ENCODE data around the gene PLCXD1. TPM values are rescaled to one million over a fixed set of nuclear protein-coding genes. Genes with fewer than 3 reads are reported as not detected.
A peak's percentile ranks its signal among the peaks of the same experiment; 100 is the strongest.

PLCXD1 gene
- total RNA-seq, 1 donor from 2014 or later: 14.0 TPM

GRCh38 chrX:331825-332495 is 50.8 kb downstream of the PLCXD1 start:
- Histone ChIP-seq H3K4me1 (peaks cover 13% of the 10 kb centered on the region), H3K9me3 (no peaks in the 10 kb centered on the region), H3K4me3 (peak overlapping the region in 1 of 2 donors; percentile 21), H3K27ac (no peak overlapping the region), H3K27me3 (no peaks in the 10 kb centered on the region), H3K36me3 (peaks cover 0 to 13% of the 10 kb centered on the region in 2 donors)
- TF ChIP-seq, protein P1, sequence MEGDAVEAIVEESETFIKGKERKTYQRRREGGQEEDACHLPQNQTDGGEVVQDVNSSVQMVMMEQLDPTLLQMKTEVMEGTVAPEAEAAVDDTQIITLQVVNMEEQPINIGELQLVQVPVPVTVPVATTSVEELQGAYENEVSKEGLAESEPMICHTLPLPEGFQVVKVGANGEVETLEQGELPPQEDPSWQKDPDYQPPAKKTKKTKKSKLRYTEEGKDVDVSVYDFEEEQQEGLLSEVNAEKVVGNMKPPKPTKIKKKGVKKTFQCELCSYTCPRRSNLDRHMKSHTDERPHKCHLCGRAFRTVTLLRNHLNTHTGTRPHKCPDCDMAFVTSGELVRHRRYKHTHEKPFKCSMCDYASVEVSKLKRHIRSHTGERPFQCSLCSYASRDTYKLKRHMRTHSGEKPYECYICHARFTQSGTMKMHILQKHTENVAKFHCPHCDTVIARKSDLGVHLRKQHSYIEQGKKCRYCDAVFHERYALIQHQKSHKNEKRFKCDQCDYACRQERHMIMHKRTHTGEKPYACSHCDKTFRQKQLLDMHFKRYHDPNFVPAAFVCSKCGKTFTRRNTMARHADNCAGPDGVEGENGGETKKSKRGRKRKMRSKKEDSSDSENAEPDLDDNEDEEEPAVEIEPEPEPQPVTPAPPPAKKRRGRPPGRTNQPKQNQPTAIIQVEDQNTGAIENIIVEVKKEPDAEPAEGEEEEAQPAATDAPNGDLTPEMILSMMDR (IDR thresholded peaks at IDR 0.05): no peak
- TF ChIP-seq POLR2AphosphoS5 (IDR thresholded peaks at IDR 0.05; ENCODE audit: insufficient read depth in 1 of 2, low read depth in 1 of 2) (no peak), POLR2A (IDR thresholded peaks at IDR 0.05) (no peak)
- intact Hi-C loops (cut with DNase I): loop anchor here (10.0 kb wide), 1 partner anchor 1093 kb away; no protein-coding TSS in a partner anchor
- no peak for DNase-seq (ENCODE audit: extremely low spot score in 2 of 2)

DNA sequence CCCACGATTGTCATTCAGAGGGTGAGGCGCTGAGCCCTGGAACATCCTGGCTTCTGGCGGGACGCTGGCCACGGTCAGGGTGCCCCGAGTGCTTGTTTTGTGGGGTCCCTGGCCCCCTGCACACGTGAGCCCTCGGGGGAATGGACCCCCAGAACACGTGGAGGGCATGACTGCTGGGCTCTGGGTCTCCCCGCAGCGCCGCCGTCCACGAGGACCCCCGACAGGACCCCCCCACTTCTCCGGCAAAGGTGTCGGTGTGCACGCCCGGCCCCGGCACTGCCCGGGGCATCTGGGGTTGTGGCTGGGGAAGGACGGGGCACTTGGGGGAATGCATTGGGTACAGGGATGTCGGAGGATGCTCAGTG is 51.3 kb downstream of the PLCXD1 start:
- Histone ChIP-seq H3K4me1 (peaks cover 13% of the 10 kb centered on the region), H3K9me3 (no peaks in the 10 kb centered on the region), H3K27me3 (no peaks in the 10 kb centered on the region), H3K27ac (no peak overlapping the region), H3K36me3 (peaks cover 0 to 13% of the 10 kb centered on the region in 2 donors), H3K4me3 (no peak overlapping the region)
- intact Hi-C loops (cut with DNase I): loop anchor here (10.0 kb wide), 1 partner anchor 1092 kb away; no protein-coding TSS in a partner anchor
- TF ChIP-seq, protein P1 (IDR thresholded peaks at IDR 0.05): no peak
- no peak for TF ChIP-seq POLR2AphosphoS5 (IDR thresholded peaks at IDR 0.05; ENCODE audit: insufficient read depth in 1 of 2, low read depth in 1 of 2)
- no peak for TF ChIP-seq POLR2A (IDR thresholded peaks at IDR 0.05)
- DNase-seq (ENCODE audit: extremely low spot score in 2 of 2): no peak

- Histone ChIP-seq H3K4me3 (no peak overlapping the region), H3K27ac (no peak overlapping the region), H3K36me3 (peaks cover 0 to 13% of the 10 kb centered on the region in 2 donors), H3K4me1 (peaks cover 13% of the 10 kb centered on the region), H3K9me3 (no peaks in the 10 kb centered on the region), H3K27me3 (no peaks in the 10 kb centered on the region)
- intact Hi-C loops (cut with DNase I): loop anchor here (10.0 kb wide), 1 partner anchor 1092 kb away; no protein-coding TSS in a partner anchor
- no peak for TF ChIP-seq POLR2A (IDR thresholded peaks at IDR 0.05)
- TF ChIP-seq, protein P1 (IDR thresholded peaks at IDR 0.05): no peak
- no peak for TF ChIP-seq POLR2AphosphoS5 (IDR thresholded peaks at IDR 0.05; ENCODE audit: insufficient read depth in 1 of 2, low read depth in 1 of 2)
- DNase-seq (ENCODE audit: extremely low spot score in 2 of 2): no peak
Measured at GRCh38 chrX:332916-333610, 51.9 kb downstream of the PLCXD1 start.

DNA sequence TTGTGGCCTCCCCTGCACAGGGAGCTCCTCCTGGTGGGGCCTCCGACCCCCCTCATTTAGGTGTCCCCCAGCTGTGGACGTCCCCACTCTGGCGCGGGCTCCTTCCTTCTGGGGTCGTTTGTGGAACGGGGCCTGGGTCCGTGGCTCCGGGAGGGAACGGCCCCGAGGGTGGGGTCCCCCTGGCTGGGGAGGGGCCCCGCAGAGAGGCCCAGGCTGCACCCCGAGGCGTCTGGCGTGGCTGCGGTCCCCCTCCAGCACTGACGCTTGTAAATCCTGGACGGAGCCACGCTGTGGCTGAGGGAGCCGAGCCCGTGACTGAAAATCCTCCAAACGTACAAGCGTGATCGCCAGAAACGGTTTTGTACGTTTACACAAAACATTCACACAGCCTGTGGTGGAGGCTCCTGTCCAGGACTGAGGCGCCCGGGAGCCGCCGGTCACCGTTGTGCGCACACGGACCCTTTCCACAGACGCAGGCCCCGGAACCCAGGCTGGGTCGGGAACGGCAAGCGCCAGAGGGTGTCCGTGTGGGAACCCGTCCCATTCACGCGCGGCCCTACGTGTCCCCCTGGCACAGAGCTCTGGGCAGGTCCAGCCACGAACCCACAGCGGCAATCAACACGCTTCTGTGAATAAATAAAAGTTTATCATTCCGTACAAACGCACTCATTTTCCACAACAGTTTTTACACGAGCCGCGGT is 52.6 kb downstream of the PLCXD1 start:
- no peaks in the 10 kb centered on the region for H3K27me3 ChIP-seq
- H3K4me3 ChIP-seq: no peak overlapping the region
- TF ChIP-seq POLR2AphosphoS5 (IDR thresholded peaks at IDR 0.05; ENCODE audit: insufficient read depth in 1 of 2, low read depth in 1 of 2) (no peak), POLR2A (IDR thresholded peaks at IDR 0.05) (no peak)
- TF ChIP-seq, protein P1 (IDR thresholded peaks at IDR 0.05): no peak
- peaks cover 0 to 13% of the 10 kb centered on the region in 2 donors for H3K36me3 ChIP-seq
- H3K9me3 ChIP-seq: no peaks in the 10 kb centered on the region
- intact Hi-C loops (cut with DNase I): loop anchor here (10.0 kb wide), 1 partner anchor 1091 kb away; no protein-coding TSS in a partner anchor
- peaks cover 13% of the 10 kb centered on the region for H3K4me1 ChIP-seq
- no peak for DNase-seq (ENCODE audit: extremely low spot score in 2 of 2)
- H3K27ac ChIP-seq: no peak overlapping the region

All from vagina (tissue), 2 donors.